Measurements from ENCODE around the gene C21orf58.

The C21orf58 gene

DNA sequence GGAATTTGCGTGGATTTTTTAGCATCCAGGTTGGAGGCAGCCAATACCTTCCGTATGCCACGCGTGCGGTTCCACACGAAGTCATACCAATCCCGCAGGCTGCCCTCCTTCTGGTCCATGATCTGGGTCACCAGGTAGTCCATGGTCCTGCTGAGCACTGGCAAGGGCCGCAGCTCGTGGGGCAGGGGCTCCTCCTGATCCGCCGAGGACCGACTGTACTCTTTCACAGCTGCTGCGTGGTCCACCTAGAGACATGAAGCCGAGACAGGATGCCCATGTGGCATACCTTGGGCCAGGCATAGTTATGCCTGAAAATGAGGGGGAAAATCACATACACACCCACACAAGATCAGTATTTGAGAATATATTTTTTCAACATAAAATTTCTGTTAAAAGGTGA lies 50.3 kb downstream of the C21orf58 start:
- Histone ChIP-seq H3K9ac (ENCODE audit: insufficient read length) (no peak overlapping the region), H3K4me3 (no peak overlapping the region), H3K36me3 (ENCODE audit: insufficient read depth, low read length) (peaks cover 90% of the 10 kb centered on the region), H3K27ac (no peak overlapping the region), H3K9me3 (ENCODE audit: low read depth, low read length) (no peaks in the 10 kb centered on the region)
- no peak for DNase-seq (ENCODE audit: low read depth, low spot score)
- TF ChIP-seq FOXP2 (optimal IDR thresholded peaks at IDR 0.05; ENCODE audit: control extremely low read depth, extremely low read length, insufficient read depth) (no peak), EZH2 (IDR thresholded peaks at IDR 0.05) (no peak), POLR2AphosphoS5 (IDR thresholded peaks at IDR 0.05; ENCODE audit: borderline replicate concordance, low read depth, low read length) (no peak)

DNA sequence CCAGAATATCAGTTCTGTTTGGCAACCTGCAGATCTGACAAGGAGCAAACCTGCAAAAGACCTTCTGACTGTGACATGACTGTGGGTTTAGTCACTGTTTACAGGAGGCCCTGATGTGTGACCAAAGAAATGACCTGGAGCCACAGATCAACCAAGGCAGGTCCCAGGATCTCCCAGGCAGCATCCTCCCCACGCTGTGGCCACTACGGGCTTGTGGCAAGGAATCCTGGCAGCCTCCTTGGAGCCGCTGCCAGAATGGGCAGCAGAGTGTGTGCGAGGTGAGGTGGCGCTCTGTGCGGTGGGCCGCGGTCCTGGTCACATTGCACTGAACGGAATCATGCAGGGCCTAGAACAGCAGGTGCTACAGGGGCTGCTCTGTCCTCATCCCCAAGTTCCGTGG lies 54.2 kb downstream of the C21orf58 start:
- H3K27ac ChIP-seq: no peak overlapping the region
- H3K4me3 ChIP-seq: no peak overlapping the region
- H3K9ac ChIP-seq (ENCODE audit: insufficient read length): no peak overlapping the region
- H3K9me3 ChIP-seq (ENCODE audit: low read depth, low read length): no peaks in the 10 kb centered on the region
- DNase-seq (ENCODE audit: low read depth, low spot score): no peak
- TF ChIP-seq EZH2 (IDR thresholded peaks at IDR 0.05) (no peak), POLR2AphosphoS5 (IDR thresholded peaks at IDR 0.05; ENCODE audit: borderline replicate concordance, low read depth, low read length) (no peak), FOXP2 (optimal IDR thresholded peaks at IDR 0.05; ENCODE audit: control extremely low read depth, extremely low read length, insufficient read depth) (no peak)
- H3K36me3 ChIP-seq (ENCODE audit: insufficient read depth, low read length): peaks cover 85% of the 10 kb centered on the region

DNA sequence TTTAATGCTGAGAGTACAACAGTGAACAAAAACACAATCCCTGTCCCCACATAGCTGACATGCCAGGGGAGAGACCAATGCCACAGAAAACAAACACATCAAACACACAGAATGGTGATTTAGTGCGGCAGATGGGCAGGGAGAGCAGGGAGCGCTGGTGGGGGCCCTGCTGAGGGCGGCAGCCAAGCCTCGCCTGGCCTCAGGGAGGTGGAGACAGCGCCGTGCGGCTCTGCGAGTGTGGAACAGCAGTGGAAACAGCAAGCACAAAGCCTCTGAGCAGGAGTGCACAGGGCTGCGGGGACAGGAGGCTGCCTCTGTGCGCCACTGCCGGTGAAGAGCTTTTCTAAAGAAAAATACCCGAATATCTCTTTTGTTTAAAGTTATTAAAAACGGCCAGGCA lies 55.3 kb downstream of the C21orf58 start:
- H3K4me3 ChIP-seq: no peak overlapping the region
- no peak overlapping the region for H3K9ac ChIP-seq (ENCODE audit: insufficient read length)
- H3K36me3 ChIP-seq (ENCODE audit: insufficient read depth, low read length): peaks cover 80% of the 10 kb centered on the region
- no peak overlapping the region for H3K27ac ChIP-seq
- H3K9me3 ChIP-seq (ENCODE audit: low read depth, low read length): no peaks in the 10 kb centered on the region
- DNase-seq (ENCODE audit: low read depth, low spot score): no peak
- TF ChIP-seq EZH2 (IDR thresholded peaks at IDR 0.05): no peak
- TF ChIP-seq FOXP2 (optimal IDR thresholded peaks at IDR 0.05; ENCODE audit: control extremely low read depth, extremely low read length, insufficient read depth): no peak
- no peak for TF ChIP-seq POLR2AphosphoS5 (IDR thresholded peaks at IDR 0.05; ENCODE audit: borderline replicate concordance, low read depth, low read length)

DNA sequence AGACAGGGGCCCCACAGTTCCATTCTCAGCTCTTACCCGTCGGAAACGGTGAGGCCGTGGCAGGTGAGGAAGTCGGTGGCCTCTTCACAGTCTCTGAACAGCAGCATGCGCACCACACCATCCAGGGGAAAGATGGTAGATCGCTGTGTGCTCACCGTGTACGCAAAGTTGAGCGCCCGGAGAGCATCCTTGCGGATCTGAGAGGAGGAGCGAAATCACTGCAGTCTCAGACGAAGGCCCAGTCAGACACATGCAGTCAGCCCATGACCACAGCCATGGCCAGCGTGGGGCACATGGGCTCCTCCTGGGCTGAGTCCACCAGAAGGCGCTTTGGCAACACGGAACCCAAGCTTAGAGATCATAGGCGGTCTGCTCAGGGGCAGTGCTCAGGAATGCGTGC lies 56.7 kb downstream of the C21orf58 start:
- no peak for TF ChIP-seq FOXP2 (optimal IDR thresholded peaks at IDR 0.05; ENCODE audit: control extremely low read depth, extremely low read length, insufficient read depth)
- no peak for TF ChIP-seq EZH2 (IDR thresholded peaks at IDR 0.05)
- no peak for TF ChIP-seq POLR2AphosphoS5 (IDR thresholded peaks at IDR 0.05; ENCODE audit: borderline replicate concordance, low read depth, low read length)
- H3K27ac ChIP-seq: no peak overlapping the region
- H3K9ac ChIP-seq (ENCODE audit: insufficient read length): no peak overlapping the region
- H3K9me3 ChIP-seq (ENCODE audit: low read depth, low read length): no peaks in the 10 kb centered on the region
- DNase-seq (ENCODE audit: low read depth, low spot score): no peak
- H3K36me3 ChIP-seq (ENCODE audit: insufficient read depth, low read length): peaks cover 70% of the 10 kb centered on the region
- no peak overlapping the region for H3K4me3 ChIP-seq

DNA sequence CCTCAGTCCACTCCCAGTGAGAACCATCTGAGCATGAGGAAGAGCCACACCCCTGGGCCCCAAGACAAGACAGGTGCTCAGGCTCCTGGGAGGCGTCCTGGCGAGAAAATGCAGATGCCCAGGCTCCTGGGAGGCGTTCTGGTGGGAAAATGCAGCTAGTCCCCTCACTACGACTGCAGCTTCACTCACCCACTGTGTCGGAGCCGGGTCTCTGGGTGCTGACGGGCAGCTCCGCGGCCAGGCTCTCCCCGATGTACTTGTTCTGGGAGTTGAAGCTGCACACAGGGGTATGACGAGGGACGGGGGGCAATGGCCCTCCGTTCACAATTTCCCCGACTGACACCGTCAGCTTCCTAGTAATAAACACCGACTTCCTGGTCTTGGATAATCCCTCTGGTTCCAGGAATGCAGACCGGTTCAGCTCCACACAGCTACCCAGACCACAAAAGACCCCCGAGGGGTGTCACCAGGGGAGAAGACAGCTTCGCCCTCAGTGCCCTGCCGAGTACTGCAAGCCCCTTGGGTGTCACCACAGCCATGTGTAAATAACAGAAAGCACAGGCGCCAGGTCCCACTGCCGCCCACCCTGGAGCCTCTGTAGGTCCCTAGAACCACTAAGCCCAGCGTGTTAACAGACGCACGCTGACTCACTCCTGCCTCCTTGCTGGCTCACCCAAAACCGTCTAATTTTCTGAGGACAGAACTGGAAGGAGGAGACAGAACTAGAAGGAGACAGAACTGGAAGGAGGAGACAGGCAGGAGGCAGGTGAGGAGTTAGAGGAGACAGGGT lies 57.7 kb downstream of the C21orf58 start:
- no peaks in the 10 kb centered on the region for H3K9me3 ChIP-seq (ENCODE audit: low read depth, low read length)
- no peak overlapping the region for H3K4me3 ChIP-seq
- no peak overlapping the region for H3K27ac ChIP-seq
- DNase-seq (ENCODE audit: low read depth, low spot score): no peak
- H3K9ac ChIP-seq (ENCODE audit: insufficient read length): no peak overlapping the region
- H3K36me3 ChIP-seq (ENCODE audit: insufficient read depth, low read length): peaks cover 65% of the 10 kb centered on the region
- no peak for TF ChIP-seq FOXP2 (optimal IDR thresholded peaks at IDR 0.05; ENCODE audit: control extremely low read depth, extremely low read length, insufficient read depth)
- no peak for TF ChIP-seq EZH2 (IDR thresholded peaks at IDR 0.05)
- peak; percentile 30; the same call in 1 of the 2 replicates for TF ChIP-seq POLR2AphosphoS5 (IDR thresholded peaks at IDR 0.05; ENCODE audit: borderline replicate concordance, low read depth, low read length)

DNA sequence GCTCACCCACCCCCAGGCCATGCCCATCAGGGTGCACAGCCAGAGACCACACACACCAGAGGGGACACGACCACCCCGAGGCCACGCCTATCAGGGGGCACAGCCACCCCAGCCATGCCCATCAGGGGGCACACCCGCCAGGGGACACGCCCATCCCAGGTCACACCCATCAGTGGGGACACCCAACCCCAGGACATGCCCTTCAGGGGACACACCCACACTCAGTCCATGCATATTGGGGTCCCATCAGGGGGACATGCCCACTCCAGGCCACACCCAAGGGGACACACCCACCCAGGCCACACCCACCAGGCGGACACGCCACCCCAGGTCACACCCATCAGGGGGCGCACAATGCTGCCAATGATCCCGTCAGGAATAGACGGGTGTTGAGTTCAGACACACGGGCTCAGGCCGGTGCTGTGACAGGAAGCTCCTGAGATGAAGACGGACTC lies 59.0 kb downstream of the C21orf58 start:
- TF ChIP-seq POLR2AphosphoS5 (IDR thresholded peaks at IDR 0.05; ENCODE audit: borderline replicate concordance, low read depth, low read length) (no peak), EZH2 (IDR thresholded peaks at IDR 0.05) (no peak), FOXP2 (optimal IDR thresholded peaks at IDR 0.05; ENCODE audit: control extremely low read depth, extremely low read length, insufficient read depth) (no peak)
- no peak overlapping the region for H3K9ac ChIP-seq (ENCODE audit: insufficient read length)
- H3K27ac ChIP-seq: no peak overlapping the region
- H3K36me3 ChIP-seq (ENCODE audit: insufficient read depth, low read length): peaks cover 62% of the 10 kb centered on the region
- no peak overlapping the region for H3K4me3 ChIP-seq
- no peak for DNase-seq (ENCODE audit: low read depth, low spot score)
- H3K9me3 ChIP-seq (ENCODE audit: low read depth, low read length): no peaks in the 10 kb centered on the region

DNA sequence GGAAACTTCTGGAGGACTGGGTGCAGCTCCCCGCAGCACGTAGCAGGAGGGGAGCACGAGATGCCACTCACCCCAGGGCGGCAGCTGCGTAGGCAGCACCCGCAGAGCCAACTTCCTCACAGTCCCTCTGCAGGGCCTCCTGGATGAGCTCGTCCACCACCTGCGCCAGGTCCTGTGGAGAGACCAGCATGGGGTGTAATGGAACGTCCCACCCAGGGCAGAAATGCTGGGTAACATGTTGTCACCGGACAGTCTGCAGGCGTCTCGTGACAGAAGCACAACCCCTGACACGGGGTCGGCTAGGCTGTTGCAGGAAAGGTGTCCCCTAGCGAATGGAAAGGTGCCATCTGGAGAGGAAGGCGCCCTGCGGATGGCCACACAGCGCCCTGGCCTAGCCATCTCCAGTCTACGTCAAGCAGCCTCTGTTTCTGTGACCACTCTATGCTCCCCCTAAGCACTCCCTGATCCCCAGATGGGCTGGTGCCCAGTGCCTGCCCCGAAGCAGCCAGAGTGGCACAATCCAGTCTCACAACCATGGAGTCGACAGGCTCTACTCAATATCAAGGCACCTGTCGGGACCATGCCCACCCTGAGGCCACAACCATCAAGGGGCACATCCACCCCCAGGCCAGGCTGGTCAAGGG lies 59.5 kb downstream of the C21orf58 start:
- no peak for DNase-seq (ENCODE audit: low read depth, low spot score)
- peaks cover 56% of the 10 kb centered on the region for H3K36me3 ChIP-seq (ENCODE audit: insufficient read depth, low read length)
- no peak overlapping the region for H3K9ac ChIP-seq (ENCODE audit: insufficient read length)
- no peak overlapping the region for H3K4me3 ChIP-seq
- TF ChIP-seq FOXP2 (optimal IDR thresholded peaks at IDR 0.05; ENCODE audit: control extremely low read depth, extremely low read length, insufficient read depth) (no peak), POLR2AphosphoS5 (IDR thresholded peaks at IDR 0.05; ENCODE audit: borderline replicate concordance, low read depth, low read length) (no peak), EZH2 (IDR thresholded peaks at IDR 0.05) (no peak)
- no peak overlapping the region for H3K27ac ChIP-seq
- no peaks in the 10 kb centered on the region for H3K9me3 ChIP-seq (ENCODE audit: low read depth, low read length)

DNA sequence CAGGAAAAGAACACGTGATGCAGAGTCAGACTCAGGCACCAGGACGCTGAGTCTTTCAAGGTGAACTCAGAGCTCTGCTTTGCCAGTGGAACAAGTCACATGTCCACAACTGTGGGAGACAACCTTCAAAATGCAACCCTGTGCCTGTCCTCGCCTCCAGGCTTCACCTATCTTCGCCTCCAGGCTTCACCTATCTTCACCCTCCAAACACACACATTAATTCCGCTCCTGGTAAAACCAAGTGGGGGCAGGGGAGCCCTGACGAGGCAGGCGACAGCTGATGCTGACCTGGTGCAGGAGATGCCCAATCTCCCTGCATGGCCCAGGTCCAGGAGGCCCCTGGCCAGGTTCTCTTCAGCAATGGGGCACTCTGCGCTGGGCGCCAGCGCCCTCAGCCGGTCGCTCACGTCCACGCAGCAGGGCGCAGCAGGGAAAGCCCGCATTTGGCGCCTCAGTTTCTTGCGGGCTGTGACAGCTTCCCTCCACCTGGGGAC lies 67.1 kb downstream of the C21orf58 start:
- TF ChIP-seq POLR2AphosphoS5 (IDR thresholded peaks at IDR 0.05; ENCODE audit: borderline replicate concordance, low read depth, low read length): no peak
- no peak for TF ChIP-seq FOXP2 (optimal IDR thresholded peaks at IDR 0.05; ENCODE audit: control extremely low read depth, extremely low read length, insufficient read depth)
- no peak for TF ChIP-seq EZH2 (IDR thresholded peaks at IDR 0.05)
- H3K27ac ChIP-seq: no peak overlapping the region
- H3K9me3 ChIP-seq (ENCODE audit: low read depth, low read length): no peaks in the 10 kb centered on the region
- DNase-seq (ENCODE audit: low read depth, low spot score): no peak
- peaks cover 81% of the 10 kb centered on the region for H3K36me3 ChIP-seq (ENCODE audit: insufficient read depth, low read length)
- no peak overlapping the region for H3K4me3 ChIP-seq
- no peak overlapping the region for H3K9ac ChIP-seq (ENCODE audit: insufficient read length)

All from SK-N-MC (cell line).